Endometrium (tissue), 2 donors: ENCODE measurements around the gene BCR.

Experiments used
- FAIRE-seq: peaks from 2 replicates; lab custom pipeline; 2012; peaks lifted over from hg19 to GRCh38; lab: Jason Lieb, UNC
- donor health status: control.
- donor health status: control.

The BCR gene

DNA sequence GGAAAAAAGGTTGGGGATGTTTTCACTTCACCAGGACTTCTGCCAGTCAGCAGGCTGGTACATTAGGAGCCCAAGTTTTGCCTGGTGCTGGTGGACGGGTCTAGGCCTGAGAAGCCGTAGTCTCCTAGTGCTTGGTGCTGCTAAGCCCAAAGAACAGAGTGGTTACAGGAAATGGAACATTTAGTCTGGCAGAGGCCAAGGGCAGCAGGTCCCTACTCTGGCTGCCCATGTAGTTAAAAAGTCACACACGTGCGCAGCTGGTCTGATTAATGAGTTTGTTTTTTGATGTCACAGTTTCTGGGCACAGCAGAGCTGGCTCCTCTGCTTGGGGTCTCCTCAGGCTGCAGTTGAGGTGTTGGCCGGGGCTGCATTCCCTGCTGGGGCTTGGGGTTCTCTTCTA is 20.6 kb downstream of the BCR start:
- FAIRE-seq, result no peak

DNA sequence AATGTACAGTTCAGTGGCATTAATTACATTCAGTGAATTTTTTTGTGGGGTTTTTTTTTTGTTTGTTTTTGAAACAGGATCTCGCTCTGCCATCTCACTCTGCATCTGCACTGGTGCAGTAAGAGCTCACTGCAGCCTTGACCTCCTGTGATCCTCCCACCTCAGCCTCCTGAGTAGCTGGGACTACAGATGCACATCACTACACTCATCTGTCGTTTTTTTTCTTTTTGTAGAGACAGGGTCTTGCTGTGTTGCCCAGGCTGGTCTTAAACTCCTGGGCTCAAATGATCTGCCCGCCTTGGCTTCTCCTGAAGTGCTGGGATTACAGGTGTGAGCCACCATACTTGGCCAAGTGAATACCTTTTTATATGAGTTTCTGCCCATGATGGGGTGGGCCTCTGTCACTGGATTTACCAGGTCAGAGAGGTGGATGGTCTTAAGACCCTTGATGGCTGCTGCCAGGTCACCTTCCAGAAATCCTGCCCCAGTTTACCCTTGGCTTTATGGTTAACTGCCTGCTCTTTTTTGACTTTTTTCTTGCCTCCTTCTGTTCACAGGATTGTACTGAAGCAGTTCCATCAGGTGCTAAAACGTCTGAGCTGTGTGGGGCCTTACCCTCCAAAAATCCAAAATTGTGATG is 22.6 kb downstream of the BCR start:
- FAIRE-seq, result no peak

DNA sequence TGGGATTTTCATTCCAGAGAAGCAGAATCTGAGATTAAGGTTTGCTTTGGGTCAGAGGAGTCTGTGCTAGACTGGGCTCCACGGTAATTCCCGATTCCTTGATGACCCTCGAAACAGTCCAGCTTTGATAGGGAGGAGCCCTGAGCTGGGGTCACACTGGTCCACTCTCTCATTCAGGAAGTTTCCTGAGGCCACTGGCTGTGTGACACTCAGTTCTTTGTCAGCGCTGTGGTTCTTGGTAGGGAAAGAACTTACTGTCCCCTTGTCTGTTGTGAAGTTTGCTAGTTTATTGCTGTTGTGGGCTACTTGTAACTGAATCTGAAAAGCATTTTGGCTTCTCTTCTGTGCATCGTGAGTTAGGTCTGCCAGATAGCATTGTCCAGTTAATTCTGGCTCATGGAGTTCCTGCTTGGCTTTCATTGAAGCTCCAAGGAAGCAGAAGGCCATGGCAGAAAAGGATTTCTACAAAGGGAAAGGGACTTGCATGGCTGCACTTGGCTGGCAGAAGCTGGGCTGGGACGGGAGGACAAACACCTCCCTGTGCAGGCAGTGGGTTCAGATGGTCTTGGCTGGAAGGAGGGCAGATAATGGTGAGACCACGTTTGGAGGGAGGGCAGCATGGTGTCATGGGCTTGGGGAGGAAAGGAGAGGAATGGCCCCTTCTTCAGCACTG is 23.3 kb downstream of the BCR start:
- no peak for FAIRE-seq

GRCh38 chr22:23204125-23204488 is 23.8 kb downstream of the BCR start:
- no peak for FAIRE-seq

DNA sequence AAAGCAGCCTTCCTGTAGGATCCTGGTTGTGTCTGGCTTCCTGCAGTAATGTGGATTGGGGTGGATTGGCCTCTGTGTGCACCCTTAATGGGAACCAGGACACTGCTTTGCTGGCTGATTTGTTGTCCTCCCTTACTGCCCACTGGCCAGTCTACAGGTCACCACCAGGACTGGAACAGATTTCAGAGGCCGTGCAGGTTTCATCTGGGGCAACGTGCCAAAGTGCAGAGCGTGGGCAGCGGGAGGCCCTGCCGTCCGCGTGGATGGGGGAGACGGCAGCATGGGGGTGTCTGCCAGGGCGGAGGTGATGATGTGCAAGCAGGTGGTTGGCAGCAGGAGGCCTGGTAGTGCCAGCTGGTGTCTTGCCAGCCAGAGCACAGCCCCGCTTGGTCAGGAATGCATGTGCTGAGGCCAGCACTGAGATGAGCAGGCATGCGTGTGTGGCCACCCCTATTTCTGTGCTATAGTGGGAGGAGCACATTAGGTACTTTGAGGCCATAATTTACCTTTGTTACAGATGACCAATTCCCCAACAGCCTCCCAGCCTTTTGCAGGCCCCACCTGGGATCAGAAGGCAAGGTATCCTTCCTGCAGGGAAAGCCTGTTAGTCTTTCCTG is 24.3 kb downstream of the BCR start:
- no peak for FAIRE-seq

DNA sequence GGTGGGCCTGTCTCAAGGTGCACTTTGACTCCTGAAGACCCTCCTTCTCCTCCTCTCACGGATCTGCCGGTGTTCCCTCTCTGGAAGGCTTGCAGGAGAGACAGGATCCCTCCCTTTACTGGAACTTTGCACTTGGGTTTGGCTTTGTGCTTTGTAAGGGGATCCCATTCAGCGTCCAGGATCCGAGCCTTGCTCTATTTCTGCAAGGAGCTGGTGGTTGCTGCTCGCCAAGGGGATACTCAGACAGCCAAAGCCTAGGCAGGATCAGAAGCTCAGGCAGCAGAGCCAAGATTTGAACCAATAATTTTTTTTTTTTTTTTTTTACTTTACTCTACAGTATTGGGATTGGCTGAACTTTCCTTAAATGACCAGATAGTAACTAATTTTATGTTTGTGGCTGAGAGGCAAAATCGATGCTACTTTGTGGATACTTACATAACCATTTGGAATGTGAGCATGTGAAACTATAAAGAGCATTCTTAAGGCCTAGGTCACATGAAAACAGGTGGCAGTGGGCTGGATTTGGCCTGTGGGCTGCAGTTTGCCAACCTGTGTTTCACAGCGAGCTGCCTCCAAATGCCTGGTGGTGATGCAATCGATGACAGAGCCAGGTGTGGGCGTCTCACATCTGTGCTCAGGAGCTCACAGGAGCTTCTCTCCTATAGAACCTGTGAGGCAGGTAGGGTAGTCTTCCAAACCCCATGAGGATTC is 25.2 kb downstream of the BCR start:
- no peak for FAIRE-seq

DNA sequence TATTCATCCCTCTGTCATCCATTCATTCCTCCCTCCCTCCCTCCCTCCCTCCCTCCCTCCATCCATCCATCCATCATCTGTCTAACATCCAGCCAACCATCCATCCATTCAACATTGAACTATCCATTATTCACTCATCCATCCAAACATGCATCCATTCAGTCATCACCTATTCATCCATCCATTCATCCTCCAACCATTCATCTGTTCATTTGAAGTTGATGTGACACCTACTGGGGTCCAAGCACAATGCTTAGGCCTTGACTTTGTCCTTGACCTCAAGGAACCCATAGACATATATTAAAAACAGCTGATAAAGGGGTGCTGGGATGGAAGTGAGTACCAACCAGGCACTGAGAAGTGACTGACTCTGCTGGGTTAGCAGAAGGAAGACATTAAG is 26.6 kb downstream of the BCR start:
- FAIRE-seq, result no peak

DNA sequence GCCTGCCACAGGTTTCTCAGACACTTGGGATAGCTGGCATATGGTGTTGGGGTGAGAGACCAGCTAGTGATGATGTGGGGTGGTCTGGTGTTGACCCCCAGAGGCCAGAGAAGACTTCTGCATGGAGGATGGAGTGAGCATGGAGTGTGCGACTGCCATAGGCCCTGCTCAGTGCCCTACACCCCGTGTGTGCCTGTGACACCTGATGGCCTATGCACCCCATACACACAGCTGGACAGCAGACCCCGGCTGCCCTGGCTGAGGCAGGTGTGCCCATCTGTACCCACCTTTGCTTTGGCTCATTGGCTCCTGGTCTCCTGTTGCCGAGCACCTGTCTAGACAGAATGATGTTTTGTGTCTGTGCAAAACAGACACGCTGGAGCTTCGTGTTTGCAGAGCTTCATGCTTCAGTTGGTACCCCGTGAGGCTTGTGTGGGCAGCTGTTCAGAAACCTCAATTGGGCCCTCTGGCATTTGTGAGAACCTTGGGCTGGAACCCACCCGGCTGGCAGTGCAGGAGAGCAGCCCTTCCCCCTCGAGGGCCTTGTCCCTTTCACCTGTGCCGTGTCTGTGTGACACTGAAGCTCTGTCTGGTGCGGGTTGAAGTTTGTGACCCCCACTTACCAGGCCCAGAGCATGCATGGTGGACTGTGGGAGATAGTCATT is 27.6 kb downstream of the BCR start:
- FAIRE-seq, result no peak

DNA sequence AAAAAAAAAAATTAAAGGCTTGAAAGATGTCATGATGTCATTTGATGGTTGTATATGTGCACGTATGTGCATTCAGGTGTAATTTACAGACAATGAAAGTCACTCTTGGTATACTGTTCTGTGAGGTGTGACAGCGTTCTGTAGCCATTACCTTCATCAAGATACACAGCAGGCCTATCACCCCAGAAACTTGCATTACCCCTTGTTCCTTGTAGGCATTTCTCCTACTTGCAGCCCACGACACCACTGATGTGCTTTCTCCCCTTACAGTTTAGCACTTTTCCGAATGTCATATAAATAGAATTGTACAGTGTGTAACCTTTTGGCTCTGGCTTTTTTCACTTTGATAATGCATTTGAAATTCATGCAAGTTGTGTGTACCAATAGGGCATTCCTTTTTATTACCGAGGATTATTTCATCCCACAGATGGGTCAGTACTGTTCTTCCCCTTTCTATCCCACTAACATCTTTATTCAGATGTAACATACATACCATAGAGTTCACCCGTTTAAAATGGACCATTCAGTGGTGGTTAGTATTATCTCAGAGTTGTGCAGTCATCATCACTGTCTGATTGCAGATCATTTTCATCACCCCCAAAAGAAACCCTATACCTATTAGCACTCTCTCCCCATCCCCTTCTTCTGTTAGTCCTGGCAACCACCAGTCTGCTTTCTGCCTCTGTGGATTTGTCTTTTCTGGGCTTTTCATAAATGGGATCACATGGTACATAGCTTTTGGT is 30.3 kb downstream of the BCR start:
- FAIRE-seq, result no peak

GRCh38 chr22:23211622-23212021 is 31.3 kb downstream of the BCR start:
- no peak for FAIRE-seq

- FAIRE-seq, result no peak
Measured at GRCh38 chr22:23212061-23213021, 32.0 kb downstream of the BCR start.

GRCh38 chr22:23213022-23213555 is 32.8 kb downstream of the BCR start:
- FAIRE-seq, result no peak

GRCh38 chr22:23213581-23214334 is 33.4 kb downstream of the BCR start:
- FAIRE-seq, result no peak

- no peak for FAIRE-seq
Measured at GRCh38 chr22:23214398-23214797, 34.1 kb downstream of the BCR start.

- FAIRE-seq, result no peak
Measured at GRCh38 chr22:23215294-23216241, 35.3 kb downstream of the BCR start.

DNA sequence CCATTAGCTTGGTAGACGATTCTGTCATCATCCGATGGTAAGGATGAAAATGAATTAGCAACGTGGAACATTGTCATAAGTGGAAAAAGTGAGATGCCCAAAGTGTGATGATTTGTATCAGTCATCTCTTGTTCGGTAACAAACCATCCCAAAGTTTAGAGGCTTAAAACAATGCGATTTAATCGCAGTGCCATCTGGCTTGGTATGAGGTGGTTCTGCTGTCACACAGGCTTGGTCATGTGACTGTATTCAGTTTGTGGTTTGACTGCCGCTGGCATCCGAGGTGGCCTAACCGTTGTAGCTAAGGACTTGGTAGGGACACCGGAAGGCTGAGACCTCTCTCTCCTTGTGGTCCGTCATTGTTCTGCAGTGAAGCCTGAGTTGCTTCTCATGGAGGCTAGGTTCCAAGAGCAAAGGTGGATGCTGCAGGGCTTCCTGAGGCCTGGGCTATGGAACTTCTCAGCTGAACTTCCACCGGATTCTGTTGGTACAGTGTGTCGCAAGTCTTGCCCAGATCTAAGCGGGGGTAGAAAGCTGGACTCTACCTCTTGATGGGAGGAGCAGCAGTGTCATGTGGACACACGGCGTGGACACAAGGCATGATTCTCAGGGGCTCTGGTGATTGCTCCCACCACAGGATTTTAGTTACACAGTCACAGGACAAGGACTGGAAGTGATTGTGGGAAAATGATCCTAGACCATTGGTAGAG is 36.3 kb downstream of the BCR start:
- no peak for FAIRE-seq

DNA sequence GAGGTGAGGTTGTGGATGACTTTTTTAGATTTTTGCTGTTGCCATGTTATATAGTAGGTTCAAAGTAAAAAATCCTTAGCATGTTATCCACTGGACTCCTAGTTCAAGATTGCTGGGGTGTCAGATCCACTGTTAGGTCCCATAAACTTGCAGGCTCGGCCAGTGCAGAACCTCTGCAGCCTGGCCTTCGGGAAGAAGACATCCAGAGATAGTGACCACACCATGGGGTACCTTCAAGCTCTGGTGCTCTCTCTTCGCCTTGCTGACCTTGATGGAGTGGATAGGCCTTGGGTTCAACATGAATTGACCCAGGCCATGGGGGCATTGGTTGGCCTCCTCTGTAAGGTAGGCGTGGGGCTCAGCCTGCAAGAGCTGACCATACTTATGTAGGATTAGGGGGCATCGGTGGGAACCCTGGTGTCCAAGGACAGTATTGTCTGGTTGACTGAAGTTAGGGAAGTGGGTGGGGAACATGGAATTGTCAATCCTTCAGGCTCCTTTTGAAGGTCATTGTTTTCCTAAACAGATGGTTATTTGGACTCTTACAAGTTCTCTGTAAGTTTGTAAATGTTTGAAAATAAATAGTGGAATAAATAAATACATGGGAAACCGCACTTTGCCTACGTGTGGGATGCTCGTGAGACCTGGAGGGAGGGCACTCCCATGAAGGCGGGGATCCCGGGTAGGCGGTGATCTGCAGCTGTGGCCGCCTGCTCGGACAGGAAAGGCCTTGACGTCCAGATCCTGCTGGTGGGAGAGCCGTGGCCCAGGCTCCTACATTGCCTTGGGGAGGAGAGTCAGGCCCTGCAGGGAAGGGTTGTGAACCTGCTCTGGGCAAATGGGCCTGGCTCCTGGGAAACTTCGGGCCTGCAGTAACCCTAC is 37.1 kb downstream of the BCR start:
- FAIRE-seq, result no peak
